Upper lobe of left lung (tissue), 6 donors: ENCODE results near the gene RSRC1. TPM values are rescaled to one million over a fixed set of nuclear protein-coding genes. Genes with fewer than 3 reads are reported as not detected.
A peak's percentile ranks its signal among the peaks of the same experiment; 100 is the strongest.
"Not testable (repeated sequence)": the region's sequence is repeated elsewhere in the genome, so short reads cannot be mapped to it uniquely, and the experiment has no call there.

Experiments used
- ATAC-seq, 2 donors: fragments of 200-7000 bp; cut with Tn5 transposase; one replicate each; pipeline ENCODE4 v1.9.1; 2022; ENCODE audit warnings: mild to moderate bottlenecking in 2 of 2, moderate library complexity in 2 of 2; ENCODE audit not compliant: low FRiP score in 2 of 2
- DNase-seq, 2 donors: peaks; one replicate each; pipeline ENCODE4 v3.0.0-alpha.2; 2019 to 2020
- H3K27ac ChIP-seq, 4 donors: fragments of 200-600 bp; sonication (generic); one replicate each; pipeline ENCODE4 v1.5.1; 2016 to 2019
- H3K27me3 ChIP-seq, 4 donors: fragments of 200-600 bp; sonication (generic); one replicate each; pipeline ENCODE4 v1.5.1; 2017 to 2019
- H3K36me3 ChIP-seq, 4 donors: fragments of 200-600 bp; sonication (generic); one replicate each; pipeline ENCODE4 v1.5.1; 2016 to 2019
- H3K4me1 ChIP-seq, 4 donors: fragments of 200-600 bp; sonication (generic); one replicate each; pipeline ENCODE4 v1.5.1; 2018 to 2019
- H3K4me3 ChIP-seq, 4 donors: fragments of 200-600 bp; sonication (generic); one replicate each; pipeline ENCODE4 v1.5.1; 2017 to 2019; ENCODE audit warnings: mild to moderate bottlenecking in 2 of 4, moderate library complexity in 1 of 4
- H3K9me3 ChIP-seq, 4 donors: fragments of 200-600 bp; sonication (generic); one replicate each; pipeline ENCODE4 v1.5.1; 2018 to 2019
- CTCF ChIP-seq, 6 experiments: fragments of 450-650 bp in 4 of 6; fragments of 200-600 bp in 2 of 6; sonication (generic) in 2 of 6; IDR thresholded peaks; one replicate each; pipeline ENCODE4 v1.5.1; 2016 to 2019; ENCODE audit warnings: antibody characterized with exemption in 6 of 6
- EP300 ChIP-seq, 4 donors: sonication (generic); formaldehyde crosslinking; IDR thresholded peaks; one replicate each; pipeline ENCODE4 v1.5.1; 2017; ENCODE audit warnings: antibody characterized with exemption in 4 of 4, control low read depth in 2 of 4
- POLR2A ChIP-seq, 4 donors: fragments of 450-650 bp; IDR thresholded peaks; one replicate each; pipeline ENCODE4 v1.5.1; 2016 to 2017; ENCODE audit warnings: antibody characterized with exemption in 4 of 4, mild to moderate bottlenecking in 2 of 4
- POLR2AphosphoS5 ChIP-seq, 2 donors: sonication (generic); formaldehyde crosslinking; IDR thresholded peaks; one replicate each; pipeline ENCODE4 v1.5.1; 2017; ENCODE audit warnings: antibody characterized with exemption in 2 of 2
- WGBS, 2 donors: methylation state at CpG; one replicate each; pipeline ENCODE4 v1.1.5; 2017 to 2018; 5-methylcytosine and 5-hydroxymethylcytosine counted together
- total RNA-seq, 6 donors: library from RNA; depleted of rRNA in 4 of 6; stranded (reverse); fragments of >200 nt in 4 of 6; gene quantifications; one replicate each; pipeline versions ENCODE4 v1.1.0 to v1.2.1, GENCODE V29; 2016 to 2021
- donor health status: DM: no; HTN: no; CAD: no; lungs with moderate emphysema.
- donor health status: DM: no; HTN: yes; CAD: no; lungs with severe emphysema.

Gene RSRC1
- total RNA-seq, 6 donors from 2014 or later: 21.4 to 87.0 (median 24.5) TPM

- Histone ChIP-seq H3K27ac (no peak overlapping the region), H3K4me3 (no peak overlapping the region), H3K4me1 (no peaks in the 10 kb centered on the region), H3K36me3 (no peaks in the 10 kb centered on the region), H3K27me3 (no peaks in the 10 kb centered on the region), H3K9me3 (no peaks in the 10 kb centered on the region)
- 97 to 98% methylated on average over 8 of the region's 8 CpGs for WGBS, 2 donors
- DNase-seq (no peak), ATAC-seq (no peak)
- no peak for TF ChIP-seq POLR2A (IDR thresholded peaks at IDR 0.05)
- TF ChIP-seq CTCF (IDR thresholded peaks at IDR 0.05): no peak
- TF ChIP-seq EP300 (IDR thresholded peaks at IDR 0.05): no peak
- no peak for TF ChIP-seq POLR2AphosphoS5 (IDR thresholded peaks at IDR 0.05)
Observed at GRCh38 chr3:158308236-158308928, 198.5 kb downstream of the RSRC1 start.

- DNase-seq (no peak), ATAC-seq (no peak)
- H3K9me3 ChIP-seq: no peaks in the 10 kb centered on the region
- no peak overlapping the region for H3K27ac ChIP-seq
- H3K36me3 ChIP-seq: no peaks in the 10 kb centered on the region
- no peaks in the 10 kb centered on the region for H3K4me1 ChIP-seq
- H3K27me3 ChIP-seq: no peaks in the 10 kb centered on the region
- no peak overlapping the region for H3K4me3 ChIP-seq
- TF ChIP-seq POLR2A (IDR thresholded peaks at IDR 0.05) (no peak), POLR2AphosphoS5 (IDR thresholded peaks at IDR 0.05) (no peak), EP300 (IDR thresholded peaks at IDR 0.05) (no peak), CTCF (IDR thresholded peaks at IDR 0.05) (no peak)
Observed at GRCh38 chr3:158312560-158313141, 202.8 kb downstream of the RSRC1 start.

- Histone ChIP-seq H3K27ac (no peak overlapping the region), H3K36me3 (no peaks in the 10 kb centered on the region), H3K27me3 (no peaks in the 10 kb centered on the region), H3K9me3 (no peaks in the 10 kb centered on the region), H3K4me1 (no peaks in the 10 kb centered on the region), H3K4me3 (no peak overlapping the region)
- TF ChIP-seq POLR2A (IDR thresholded peaks at IDR 0.05): no peak
- no peak for TF ChIP-seq EP300 (IDR thresholded peaks at IDR 0.05)
- no peak for TF ChIP-seq CTCF (IDR thresholded peaks at IDR 0.05)
- no peak for TF ChIP-seq POLR2AphosphoS5 (IDR thresholded peaks at IDR 0.05)
- DNase-seq (no peak), ATAC-seq (no peak)
- WGBS, 2 donors: 53 to 56% methylated on average over 3 of the region's 3 CpGs
Observed at GRCh38 chr3:158313338-158313927, 203.5 kb downstream of the RSRC1 start.

- Histone ChIP-seq H3K4me1 (no peaks in the 10 kb centered on the region), H3K27me3 (no peaks in the 10 kb centered on the region), H3K4me3 (no peak overlapping the region), H3K27ac (no peak overlapping the region), H3K36me3 (no peaks in the 10 kb centered on the region), H3K9me3 (no peaks in the 10 kb centered on the region)
- WGBS, 2 donors: 93 to 94% methylated on average over 6 of the region's 6 CpGs
- ATAC-seq (no peak), DNase-seq (no peak)
- TF ChIP-seq POLR2AphosphoS5 (IDR thresholded peaks at IDR 0.05) (no peak), EP300 (IDR thresholded peaks at IDR 0.05) (no peak), CTCF (IDR thresholded peaks at IDR 0.05) (no peak), POLR2A (IDR thresholded peaks at IDR 0.05) (no peak)
Observed at GRCh38 chr3:158314426-158315357, 204.8 kb downstream of the RSRC1 start.

GRCh38 chr3:158329696-158330441, 220.0 kb downstream of the RSRC1 start:
- H3K4me3 ChIP-seq: peak overlapping the region in 3 of 4 donors; percentile 10 to 27 (median 18)
- H3K27me3 ChIP-seq, H3K9me3 ChIP-seq, H3K27ac ChIP-seq, H3K4me1 ChIP-seq, ATAC-seq, H3K36me3 ChIP-seq: not testable (repeated sequence)
- peak in 1 of 2 donors; percentile 37 for DNase-seq
- WGBS, 2 donors: 47 to 50% methylated on average over 6 to 21 of the region's 21 CpGs
